Large intestine (tissue), 3 donors: ENCODE results near the gene TGM2. TPM values are rescaled to one million over a fixed set of nuclear protein-coding genes. Genes with fewer than 3 reads are reported as not detected.
A peak's percentile ranks its signal among the peaks of the same experiment; 100 is the strongest.

ENCODE experiments used
- DNase-seq, 2 donors: peaks; one replicate each; pipeline versions ENCODE4 v3.0.0 to v3.0.0-alpha.2; 2013
- H3K27ac ChIP-seq: one replicate; pipeline ENCODE4 v1.5.1; 2013; ENCODE audit warnings: low read length
- H3K27me3 ChIP-seq: 2 replicates; pipeline ENCODE4 v1.6.1; 2013; ENCODE audit warnings: low read length; ENCODE audit not compliant: control insufficient read depth, insufficient read depth
- H3K36me3 ChIP-seq: 2 replicates; pipeline ENCODE4 v1.6.1; 2013; ENCODE audit warnings: low read length; ENCODE audit not compliant: control insufficient read depth, insufficient read depth
- H3K4me1 ChIP-seq: one replicate; pipeline ENCODE4 v1.6.1; 2013; ENCODE audit warnings: low read length; ENCODE audit not compliant: control insufficient read depth, insufficient read depth
- H3K4me3 ChIP-seq: one replicate; pipeline ENCODE4 v1.5.1; 2013; ENCODE audit warnings: low read length
- H3K9me3 ChIP-seq: one replicate; pipeline ENCODE4 v1.6.1; 2013; ENCODE audit warnings: mild to moderate bottlenecking, low read depth, low read length, moderate library complexity; ENCODE audit not compliant: control insufficient read depth
- WGBS: methylation state at CpG from one replicate; pipeline ENCODE4 v1.1.5; 2013; ENCODE audit warnings: low lambda C conversion rate; ENCODE audit not compliant: insufficient coverage; 5-methylcytosine and 5-hydroxymethylcytosine counted together
- polyA plus RNA-seq: library from polyadenylated mRNA; unstranded; fragments of 120-200 nt; gene quantifications from one replicate; pipeline ENCODE4 v1.2.1, GENCODE V29; 2013

Gene TGM2
- polyA plus RNA-seq, 1 donor, result 334 TPM

DNA sequence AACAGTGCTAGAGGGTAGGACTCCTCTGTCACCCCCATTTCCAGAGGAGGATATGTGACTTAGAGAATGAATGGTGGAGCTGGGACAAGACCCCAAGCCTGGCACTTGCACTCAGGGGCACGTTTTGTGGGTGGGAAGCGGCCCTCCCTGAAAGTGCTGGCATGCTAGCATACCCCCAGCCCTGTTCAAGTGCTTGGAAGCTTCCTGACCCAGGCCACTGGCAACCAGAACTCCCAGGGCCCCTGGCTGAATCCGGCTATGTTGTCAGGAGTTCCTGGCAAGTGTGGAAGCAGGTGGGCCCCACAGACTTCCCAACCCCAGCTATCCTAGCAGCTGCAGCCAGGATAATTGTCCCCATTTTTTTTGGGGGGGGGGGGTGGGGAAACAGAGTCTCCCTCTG, 35.6 kb upstream of the TGM2 start:
- no CpG with 5 or more reads among the region's 3 CpGs for WGBS
- H3K27ac ChIP-seq, result no peak overlapping the region
- no peaks in the 10 kb centered on the region for H3K36me3 ChIP-seq
- DNase-seq, result no peak
- no peaks in the 10 kb centered on the region for H3K27me3 ChIP-seq
- H3K4me3 ChIP-seq, result no peak overlapping the region
- H3K4me1 ChIP-seq, result no peaks in the 10 kb centered on the region
- no peaks in the 10 kb centered on the region for H3K9me3 ChIP-seq

DNA sequence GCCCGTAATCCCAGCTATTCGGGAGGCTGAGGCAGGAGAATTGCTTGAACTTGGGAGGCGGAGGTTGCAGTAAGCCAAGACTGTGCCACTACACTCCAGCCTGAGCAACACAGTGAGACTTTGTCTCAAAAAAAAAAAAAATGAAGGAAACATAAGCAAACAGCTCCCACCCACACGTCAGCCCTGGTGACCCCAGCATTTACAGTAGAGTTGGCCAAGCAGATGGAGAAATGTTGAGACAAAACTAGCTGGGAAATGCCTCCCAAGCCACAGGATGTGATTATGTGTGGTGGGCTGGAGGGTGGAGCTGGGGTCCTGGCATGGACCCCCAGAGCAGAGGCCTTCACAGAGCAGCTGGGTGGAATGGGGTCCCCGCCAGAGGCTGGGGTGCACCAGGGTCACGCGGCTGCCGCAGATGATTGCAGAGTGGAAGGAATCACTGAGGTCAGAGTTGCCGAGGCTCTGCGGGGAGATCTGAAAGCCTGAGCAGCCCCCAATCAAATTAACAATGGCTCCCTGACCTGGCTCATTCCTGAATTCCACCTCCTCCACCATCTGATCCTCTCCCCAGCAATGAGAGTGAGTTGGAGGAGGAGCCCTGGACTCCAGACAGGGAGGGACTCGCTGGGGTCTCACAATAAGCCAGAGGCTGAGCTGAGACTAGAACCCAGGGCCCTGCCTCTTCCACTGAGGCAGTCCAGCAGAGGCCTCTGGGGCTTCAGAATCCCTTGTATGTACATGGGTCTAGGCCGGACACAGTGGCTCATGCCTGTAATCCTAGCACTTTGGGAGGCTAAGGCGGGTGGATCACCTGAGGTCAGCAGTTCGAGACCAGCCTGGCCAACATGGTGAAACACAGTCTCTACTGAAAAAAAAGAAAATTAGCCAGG, 34.7 kb upstream of the TGM2 start:
- no peaks in the 10 kb centered on the region for H3K4me1 ChIP-seq
- no CpG with 5 or more reads among the region's 14 CpGs for WGBS
- H3K4me3 ChIP-seq, result no peak overlapping the region
- H3K27ac ChIP-seq, result no peak overlapping the region
- no peaks in the 10 kb centered on the region for H3K36me3 ChIP-seq
- H3K27me3 ChIP-seq, result no peaks in the 10 kb centered on the region
- DNase-seq, result no peak
- no peaks in the 10 kb centered on the region for H3K9me3 ChIP-seq

DNA sequence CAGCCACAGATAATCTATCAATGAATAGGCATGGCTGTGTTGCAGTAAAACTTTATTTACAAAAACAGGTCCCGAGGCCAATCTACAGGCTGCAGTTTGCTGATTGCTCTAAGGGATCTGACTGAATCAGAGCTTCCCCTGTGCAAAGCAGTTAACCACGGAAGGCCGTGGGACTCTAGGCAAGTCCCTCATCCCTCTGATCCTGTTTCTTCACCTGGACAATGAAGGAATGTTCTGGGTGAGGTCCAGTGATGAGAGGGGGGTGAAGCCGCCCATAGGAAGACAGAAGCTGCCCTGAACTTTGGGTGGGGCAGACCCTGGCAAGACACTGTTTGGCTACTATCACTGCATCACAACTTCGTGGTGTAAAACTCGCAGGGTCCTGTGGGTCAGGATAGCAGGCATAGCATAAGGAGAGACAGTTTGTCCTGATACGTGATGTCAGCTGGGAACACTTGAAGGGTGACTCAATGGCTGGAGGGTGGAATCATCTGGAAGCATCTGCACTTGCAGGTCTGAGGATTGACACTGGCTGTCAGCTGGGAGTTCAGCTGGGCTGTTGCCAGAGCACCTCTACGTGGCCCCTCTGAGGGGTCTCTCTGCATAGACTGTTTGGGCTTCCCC, 33.3 kb upstream of the TGM2 start:
- no peak overlapping the region for H3K27ac ChIP-seq
- H3K36me3 ChIP-seq, result no peaks in the 10 kb centered on the region
- no peaks in the 10 kb centered on the region for H3K27me3 ChIP-seq
- H3K4me3 ChIP-seq, result no peak overlapping the region
- no CpG with 5 or more reads among the region's 8 CpGs for WGBS
- no peak for DNase-seq
- no peaks in the 10 kb centered on the region for H3K4me1 ChIP-seq
- no peaks in the 10 kb centered on the region for H3K9me3 ChIP-seq

DNA sequence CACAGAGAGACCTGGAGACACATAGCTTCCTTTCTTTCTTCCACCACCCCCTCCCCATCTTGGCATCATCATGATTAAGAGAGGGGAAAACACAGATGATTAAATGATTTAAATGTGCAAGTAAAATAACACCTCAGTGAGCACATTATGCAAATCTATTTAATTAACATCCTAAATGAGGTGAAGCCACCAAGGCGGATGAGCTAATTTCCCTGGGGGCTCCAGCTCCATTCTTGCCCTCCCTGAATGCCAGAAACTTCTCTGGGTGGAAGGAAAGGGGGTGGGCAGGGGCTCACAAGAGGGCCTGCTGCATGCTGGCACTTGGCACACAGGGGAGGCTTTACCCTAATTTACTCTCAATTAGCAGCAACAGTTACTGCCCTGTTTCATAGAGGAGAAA, 32.5 kb upstream of the TGM2 start:
- no peak overlapping the region for H3K4me3 ChIP-seq
- DNase-seq, result no peak
- no peaks in the 10 kb centered on the region for H3K9me3 ChIP-seq
- WGBS, result no CpG with 5 or more reads among the region's 1 CpG
- H3K27ac ChIP-seq, result no peak overlapping the region
- H3K36me3 ChIP-seq, result no peaks in the 10 kb centered on the region
- H3K4me1 ChIP-seq, result no peaks in the 10 kb centered on the region
- H3K27me3 ChIP-seq, result no peaks in the 10 kb centered on the region

DNA sequence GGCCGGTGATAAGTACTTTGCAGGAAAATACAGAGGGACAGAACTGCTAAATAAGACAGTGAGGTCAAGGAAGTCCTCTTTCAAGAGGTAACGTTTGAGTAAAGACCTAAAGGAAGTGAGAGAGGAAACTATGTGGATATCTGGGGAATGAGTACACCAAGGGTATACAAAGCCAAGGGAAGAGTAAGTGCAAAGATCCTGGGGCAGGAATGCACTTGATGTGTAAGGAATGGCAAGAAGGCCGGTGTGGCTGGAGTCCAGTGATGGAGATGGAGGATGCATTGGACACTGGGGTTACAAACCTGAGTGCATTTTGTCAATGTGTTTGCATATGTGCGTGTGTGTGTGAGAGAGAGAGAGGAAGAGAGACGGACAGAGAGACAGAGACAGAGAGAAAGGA, 32.1 kb upstream of the TGM2 start:
- Histone ChIP-seq H3K36me3 (no peaks in the 10 kb centered on the region), H3K27ac (no peak overlapping the region), H3K9me3 (no peaks in the 10 kb centered on the region), H3K4me1 (no peaks in the 10 kb centered on the region), H3K27me3 (no peaks in the 10 kb centered on the region), H3K4me3 (no peak overlapping the region)
- no peak for DNase-seq
- WGBS, result no CpG with 5 or more reads among the region's 5 CpGs

DNA sequence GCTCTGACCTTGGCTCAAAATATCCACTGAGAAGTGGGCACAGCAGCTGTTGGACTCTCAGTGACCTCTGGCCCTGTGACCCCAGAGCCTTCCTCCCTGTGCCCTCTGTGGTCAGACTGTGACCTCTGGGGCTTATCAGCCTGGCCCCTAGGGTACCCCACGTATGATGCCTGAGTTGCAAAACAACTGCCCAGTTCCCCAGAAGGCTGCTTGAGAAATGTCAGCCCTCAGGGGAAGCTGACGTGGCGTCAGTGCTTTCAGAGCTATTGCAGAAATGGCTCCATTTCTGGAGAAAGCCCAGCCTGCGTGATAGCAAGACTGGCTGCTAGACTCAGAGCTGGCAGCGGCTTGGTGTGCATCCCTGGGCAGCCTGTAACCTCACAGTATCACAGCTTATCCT, 31.5 kb upstream of the TGM2 start:
- no peak overlapping the region for H3K4me3 ChIP-seq
- no peaks in the 10 kb centered on the region for H3K9me3 ChIP-seq
- H3K4me1 ChIP-seq, result no peaks in the 10 kb centered on the region
- H3K36me3 ChIP-seq, result no peaks in the 10 kb centered on the region
- no CpG with 5 or more reads among the region's 5 CpGs for WGBS
- H3K27me3 ChIP-seq, result no peaks in the 10 kb centered on the region
- H3K27ac ChIP-seq, result no peak overlapping the region
- DNase-seq, result peak in 1 of 2 donors; percentile 12

DNA sequence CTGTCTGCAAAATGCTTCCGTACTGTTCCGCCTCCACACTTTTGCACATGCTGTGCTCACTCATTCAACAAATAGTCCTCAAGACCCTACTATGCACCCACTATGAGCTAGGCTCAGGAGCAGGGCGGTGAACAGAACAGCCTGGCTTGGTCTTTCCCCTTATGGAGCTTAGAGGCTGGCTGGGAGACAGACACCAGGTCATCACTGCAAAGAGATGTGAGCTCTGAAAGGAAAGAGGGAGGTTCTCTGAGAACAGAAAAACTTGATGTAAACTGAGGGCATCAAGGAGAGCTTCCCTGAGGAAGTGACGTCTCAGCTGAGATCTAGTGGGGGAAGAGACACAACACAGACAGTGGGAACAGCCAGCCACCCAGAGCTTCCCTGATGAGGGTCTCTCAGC, 31.0 kb upstream of the TGM2 start:
- WGBS, result no CpG with 5 or more reads among the region's 4 CpGs
- H3K4me1 ChIP-seq, result no peaks in the 10 kb centered on the region
- DNase-seq, result no peak
- H3K36me3 ChIP-seq, result no peaks in the 10 kb centered on the region
- no peaks in the 10 kb centered on the region for H3K27me3 ChIP-seq
- no peak overlapping the region for H3K27ac ChIP-seq
- H3K9me3 ChIP-seq, result no peaks in the 10 kb centered on the region
- H3K4me3 ChIP-seq, result no peak overlapping the region

DNA sequence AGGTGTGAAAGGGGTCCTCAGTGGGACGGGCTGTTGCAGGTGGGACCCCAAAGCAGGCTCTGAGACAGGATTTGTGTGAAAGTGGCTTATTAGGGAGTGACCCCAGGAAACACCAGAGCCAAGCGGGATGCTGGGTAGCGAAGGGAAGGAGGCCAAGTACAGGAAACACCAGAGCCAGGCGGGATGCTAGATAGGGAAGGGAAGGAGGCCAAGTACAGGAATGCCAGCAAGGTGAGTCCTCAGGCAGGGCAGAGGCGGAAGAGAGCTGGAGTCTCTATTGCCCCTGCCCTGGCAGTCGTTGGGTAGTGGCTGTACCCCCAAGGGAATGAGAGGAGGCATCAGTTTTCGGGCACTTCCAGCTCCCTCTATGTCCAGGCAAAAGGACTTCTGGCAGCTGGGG, 30.5 kb upstream of the TGM2 start:
- no peak overlapping the region for H3K27ac ChIP-seq
- WGBS, result no CpG with 5 or more reads among the region's 7 CpGs
- no peaks in the 10 kb centered on the region for H3K36me3 ChIP-seq
- H3K27me3 ChIP-seq, result no peaks in the 10 kb centered on the region
- H3K4me1 ChIP-seq, result no peaks in the 10 kb centered on the region
- no peak for DNase-seq
- H3K9me3 ChIP-seq, result no peaks in the 10 kb centered on the region
- H3K4me3 ChIP-seq, result no peak overlapping the region

DNA sequence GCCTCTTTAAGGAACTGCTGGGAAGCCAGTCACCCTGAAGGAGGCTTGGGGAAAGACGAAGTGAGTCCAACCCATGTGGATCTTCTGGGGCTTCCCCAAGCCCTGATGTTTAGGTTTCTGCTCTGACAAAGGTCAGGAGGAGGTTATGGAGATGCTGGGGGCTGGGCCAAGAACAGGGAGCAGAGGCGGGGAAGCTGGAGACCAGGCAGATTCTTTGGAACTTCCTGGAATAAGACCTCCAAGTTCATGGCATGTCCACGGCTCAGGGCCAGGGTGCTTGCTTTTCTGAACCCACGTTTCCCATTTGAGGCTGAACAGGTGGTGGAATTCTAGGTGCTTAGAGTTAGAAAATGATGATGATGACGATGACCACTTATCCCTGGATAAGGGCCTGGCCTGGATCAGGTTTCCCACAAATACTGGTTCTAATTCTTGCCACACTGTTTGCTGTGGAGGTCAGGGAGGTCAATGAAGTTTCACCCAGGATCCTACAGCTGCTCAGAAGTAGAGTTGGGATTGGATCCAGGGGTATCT, 30.0 kb upstream of the TGM2 start:
- WGBS, result no CpG with 5 or more reads among the region's 5 CpGs
- Histone ChIP-seq H3K27me3 (no peaks in the 10 kb centered on the region), H3K27ac (no peak overlapping the region), H3K4me1 (no peaks in the 10 kb centered on the region), H3K4me3 (no peak overlapping the region), H3K9me3 (no peaks in the 10 kb centered on the region), H3K36me3 (no peaks in the 10 kb centered on the region)
- no peak for DNase-seq

DNA sequence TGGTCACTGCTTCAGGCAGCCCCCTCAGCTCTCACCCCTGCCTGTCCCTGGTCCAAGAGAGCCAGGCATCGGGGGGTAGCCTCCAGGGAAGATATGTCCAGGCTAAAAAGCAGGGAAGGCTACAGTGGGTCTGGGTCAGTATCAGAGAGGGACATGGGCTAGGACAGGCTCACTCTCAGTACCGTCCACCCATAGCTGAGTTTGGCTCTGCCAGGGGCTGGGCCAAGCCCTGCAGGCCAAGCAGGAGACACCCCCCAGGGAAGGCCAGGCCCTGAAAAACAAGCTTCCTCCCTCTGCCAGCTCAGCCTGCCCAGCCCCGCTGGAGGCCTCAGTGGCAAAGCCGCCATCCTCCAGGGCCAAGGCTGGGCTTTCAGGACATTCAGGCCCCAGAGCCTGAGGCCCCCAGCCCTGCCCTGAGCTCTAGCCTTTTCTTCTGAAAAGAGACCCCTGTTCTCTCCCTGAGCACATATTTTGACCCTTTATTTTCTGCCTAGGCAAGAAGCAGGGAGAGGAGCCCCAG, 28.6 kb upstream of the TGM2 start:
- Histone ChIP-seq H3K27me3 (no peaks in the 10 kb centered on the region), H3K9me3 (no peaks in the 10 kb centered on the region), H3K36me3 (no peaks in the 10 kb centered on the region), H3K4me3 (no peak overlapping the region), H3K4me1 (no peaks in the 10 kb centered on the region), H3K27ac (no peak overlapping the region)
- no CpG with 5 or more reads among the region's 4 CpGs for WGBS
- no peak for DNase-seq
